Esophagus muscularis mucosa (tissue), 3 donors: ENCODE results near the gene LRP6.

Source experiments
- POLR2A ChIP-seq: fragments of 450-650 bp; IDR thresholded peaks from one replicate; pipeline ENCODE4 v1.6.1; 2017; ENCODE audit warnings: antibody characterized with exemption, moderate library complexity, mild to moderate bottlenecking, low read depth
- TF ChIP-seq, protein P1 (sequence below), 3 experiments: fragments of 200-600 bp in 2 of 3; fragments of 450-650 bp in 1 of 3; sonication (generic) in 2 of 3; IDR thresholded peaks; one replicate each; pipeline ENCODE4 v1.5.1; 2017 to 2019; ENCODE audit warnings: antibody characterized with exemption in 3 of 3, mild to moderate bottlenecking in 2 of 3, moderate library complexity in 1 of 3

DNA sequence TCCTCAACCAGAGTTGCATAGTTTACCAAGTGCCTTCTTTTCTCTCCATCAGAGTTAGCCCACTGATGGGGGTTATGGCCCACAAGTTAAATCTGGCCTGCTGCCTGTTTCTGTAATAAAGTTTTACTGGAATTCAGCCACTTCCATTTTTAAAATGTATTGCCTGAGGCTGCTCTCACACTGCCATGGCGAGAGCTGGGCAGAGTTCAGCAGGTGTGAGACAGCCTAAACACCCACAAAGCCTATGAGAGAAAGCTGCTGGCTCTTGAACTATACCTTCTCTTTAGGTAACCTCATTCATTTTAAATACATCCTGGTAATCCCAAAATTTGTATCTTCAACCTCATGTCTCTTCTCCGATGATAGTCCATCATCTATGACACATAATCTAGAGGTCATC is 110.0 kb downstream of the LRP6 start:
- TF ChIP-seq POLR2A: no peak
- TF ChIP-seq, protein P1, sequence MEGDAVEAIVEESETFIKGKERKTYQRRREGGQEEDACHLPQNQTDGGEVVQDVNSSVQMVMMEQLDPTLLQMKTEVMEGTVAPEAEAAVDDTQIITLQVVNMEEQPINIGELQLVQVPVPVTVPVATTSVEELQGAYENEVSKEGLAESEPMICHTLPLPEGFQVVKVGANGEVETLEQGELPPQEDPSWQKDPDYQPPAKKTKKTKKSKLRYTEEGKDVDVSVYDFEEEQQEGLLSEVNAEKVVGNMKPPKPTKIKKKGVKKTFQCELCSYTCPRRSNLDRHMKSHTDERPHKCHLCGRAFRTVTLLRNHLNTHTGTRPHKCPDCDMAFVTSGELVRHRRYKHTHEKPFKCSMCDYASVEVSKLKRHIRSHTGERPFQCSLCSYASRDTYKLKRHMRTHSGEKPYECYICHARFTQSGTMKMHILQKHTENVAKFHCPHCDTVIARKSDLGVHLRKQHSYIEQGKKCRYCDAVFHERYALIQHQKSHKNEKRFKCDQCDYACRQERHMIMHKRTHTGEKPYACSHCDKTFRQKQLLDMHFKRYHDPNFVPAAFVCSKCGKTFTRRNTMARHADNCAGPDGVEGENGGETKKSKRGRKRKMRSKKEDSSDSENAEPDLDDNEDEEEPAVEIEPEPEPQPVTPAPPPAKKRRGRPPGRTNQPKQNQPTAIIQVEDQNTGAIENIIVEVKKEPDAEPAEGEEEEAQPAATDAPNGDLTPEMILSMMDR (IDR thresholded peaks at IDR 0.05): no peak
